ENCODE data around the gene GRIP2.

- TF ChIP-seq POLR2A (IDR thresholded peaks at IDR 0.05; ENCODE audit: low read depth, low read length) (no peak), POLR2AphosphoS5 (IDR thresholded peaks at IDR 0.05; ENCODE audit: low read depth, low read length) (no peak)
Observed at GRCh38 chr3:14463330-14464140, 76.6 kb downstream of the GRIP2 start.
